ENCODE data around the gene FHDC1. TPM values are rescaled to one million over a fixed set of nuclear protein-coding genes. Genes with fewer than 3 reads are reported as not detected.

The FHDC1 gene
- total RNA-seq, 1 donor from 2014 or later = 1.5 TPM

GRCh38 chr4:153018684-153019083, 82.6 kb downstream of the FHDC1 start:
- DNase-seq (ENCODE audit: low read depth) (no peak), FAIRE-seq (no peak)
- Histone ChIP-seq H3K27ac (ENCODE audit: low read depth, low read length) (no peak overlapping the region), H3K79me2 (ENCODE audit: insufficient read depth, low read length) (no peaks in the 10 kb centered on the region), H3K4me1 (ENCODE audit: insufficient read depth, low read length) (no peaks in the 10 kb centered on the region), H3K9ac (ENCODE audit: low read length) (no peak overlapping the region), H2AFZ (ENCODE audit: low read depth, low read length) (no peak overlapping the region), H3K4me3 (ENCODE audit: insufficient read depth, low read depth, low read length) (no peak overlapping the region), H3K36me3 (ENCODE audit: insufficient read depth, low read length) (no peaks in the 10 kb centered on the region), H3K27me3 (ENCODE audit: insufficient read depth, low read length) (peaks cover 5% of the 10 kb centered on the region), H3K9me3 (ENCODE audit: insufficient read depth, low read depth, low read length) (no peaks in the 10 kb centered on the region), H3K4me2 (ENCODE audit: low read length) (no peak overlapping the region), H4K20me1 (ENCODE audit: insufficient read depth, low read length) (no peaks in the 10 kb centered on the region)
- H3K9me3 Mint-ChIP-seq (ENCODE audit: unreplicated experiment) = peaks cover 6% of the 10 kb centered on the region
- H3K36me3 Mint-ChIP-seq (ENCODE audit: low read depth, unreplicated experiment) = no peaks in the 10 kb centered on the region
- H3K27me3 Mint-ChIP-seq (ENCODE audit: low read depth, unreplicated experiment) = peaks cover 31% of the 10 kb centered on the region
- H3K4me3 Mint-ChIP-seq (ENCODE audit: unreplicated experiment) = no peak overlapping the region
- no peak overlapping the region for H3K27ac Mint-ChIP-seq (ENCODE audit: unreplicated experiment)
- H3K4me1 Mint-ChIP-seq (ENCODE audit: low read depth, unreplicated experiment) = peaks cover 5% of the 10 kb centered on the region
- no peak for TF ChIP-seq CTCF (IDR thresholded peaks at IDR 0.05; ENCODE audit: insufficient read depth, low read depth, low read length)
- TF ChIP-seq EZH2 (IDR thresholded peaks at IDR 0.05; ENCODE audit: insufficient read depth, low read length) = no peak

- FAIRE-seq (no peak), DNase-seq (ENCODE audit: low read depth) (no peak)
- H3K27me3 Mint-ChIP-seq (ENCODE audit: low read depth, unreplicated experiment) = peaks cover 38% of the 10 kb centered on the region
- H3K4me1 ChIP-seq (ENCODE audit: insufficient read depth, low read length) = no peaks in the 10 kb centered on the region
- H2AFZ ChIP-seq (ENCODE audit: low read depth, low read length) = no peak overlapping the region
- H3K4me1 Mint-ChIP-seq (ENCODE audit: low read depth, unreplicated experiment) = no peaks in the 10 kb centered on the region
- no peak overlapping the region for H3K9ac ChIP-seq (ENCODE audit: low read length)
- no peak overlapping the region for H3K4me3 Mint-ChIP-seq (ENCODE audit: unreplicated experiment)
- no peak overlapping the region for H3K4me3 ChIP-seq (ENCODE audit: insufficient read depth, low read depth, low read length)
- H3K27me3 ChIP-seq (ENCODE audit: insufficient read depth, low read length) = peaks cover 5% of the 10 kb centered on the region
- no peaks in the 10 kb centered on the region for H3K79me2 ChIP-seq (ENCODE audit: insufficient read depth, low read length)
- H3K9me3 ChIP-seq (ENCODE audit: insufficient read depth, low read depth, low read length) = no peaks in the 10 kb centered on the region
- TF ChIP-seq EZH2 (IDR thresholded peaks at IDR 0.05; ENCODE audit: insufficient read depth, low read length) (no peak), CTCF (IDR thresholded peaks at IDR 0.05; ENCODE audit: insufficient read depth, low read depth, low read length) (no peak)
- no peaks in the 10 kb centered on the region for H3K36me3 ChIP-seq (ENCODE audit: insufficient read depth, low read length)
- H4K20me1 ChIP-seq (ENCODE audit: insufficient read depth, low read length) = no peaks in the 10 kb centered on the region
- H3K4me2 ChIP-seq (ENCODE audit: low read length) = no peak overlapping the region
- H3K27ac Mint-ChIP-seq (ENCODE audit: unreplicated experiment) = no peak overlapping the region
- no peaks in the 10 kb centered on the region for H3K36me3 Mint-ChIP-seq (ENCODE audit: low read depth, unreplicated experiment)
- peaks cover 6% of the 10 kb centered on the region for H3K9me3 Mint-ChIP-seq (ENCODE audit: unreplicated experiment)
- H3K27ac ChIP-seq (ENCODE audit: low read depth, low read length) = no peak overlapping the region
These were observed 83.8 kb downstream of the FHDC1 start for GRCh38 chr4:153019906-153020305.

DNA sequence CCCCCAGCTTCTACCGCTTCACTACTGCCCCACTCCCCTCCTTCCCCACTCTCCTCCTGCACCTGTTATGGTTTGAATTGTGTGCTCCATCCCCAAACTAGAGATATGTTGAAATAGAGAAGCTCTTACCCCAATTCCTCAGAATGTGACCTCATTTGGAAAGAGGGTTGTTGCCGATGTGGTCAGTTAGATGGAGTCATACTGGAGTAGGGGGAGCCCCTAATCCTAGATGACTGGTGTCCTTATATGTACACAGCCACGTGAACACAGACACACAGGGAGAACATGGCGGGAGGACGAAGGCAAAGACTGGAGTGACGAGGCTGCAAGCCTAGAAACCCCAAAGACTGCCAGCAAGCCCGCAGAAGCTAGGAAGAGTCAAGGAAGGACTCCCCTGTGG, 84.3 kb downstream of the FHDC1 start:
- H3K4me3 Mint-ChIP-seq (ENCODE audit: unreplicated experiment) = no peak overlapping the region
- no peak overlapping the region for H2AFZ ChIP-seq (ENCODE audit: low read depth, low read length)
- no peak overlapping the region for H3K9ac ChIP-seq (ENCODE audit: low read length)
- no peak overlapping the region for H3K27ac ChIP-seq (ENCODE audit: low read depth, low read length)
- H3K4me2 ChIP-seq (ENCODE audit: low read length) = no peak overlapping the region
- H3K4me1 ChIP-seq (ENCODE audit: insufficient read depth, low read length) = no peaks in the 10 kb centered on the region
- peaks cover 6% of the 10 kb centered on the region for H3K9me3 Mint-ChIP-seq (ENCODE audit: unreplicated experiment)
- TF ChIP-seq EZH2 (IDR thresholded peaks at IDR 0.05; ENCODE audit: insufficient read depth, low read length) (no peak), CTCF (IDR thresholded peaks at IDR 0.05; ENCODE audit: insufficient read depth, low read depth, low read length) (no peak)
- DNase-seq (ENCODE audit: low read depth) = no peak
- no peak for FAIRE-seq
- peaks cover 5% of the 10 kb centered on the region for H3K27me3 ChIP-seq (ENCODE audit: insufficient read depth, low read length)
- H3K9me3 ChIP-seq (ENCODE audit: insufficient read depth, low read depth, low read length) = no peaks in the 10 kb centered on the region
- no peaks in the 10 kb centered on the region for H3K36me3 ChIP-seq (ENCODE audit: insufficient read depth, low read length)
- H3K4me3 ChIP-seq (ENCODE audit: insufficient read depth, low read depth, low read length) = no peak overlapping the region
- no peaks in the 10 kb centered on the region for H3K36me3 Mint-ChIP-seq (ENCODE audit: low read depth, unreplicated experiment)
- peaks cover 39% of the 10 kb centered on the region for H3K27me3 Mint-ChIP-seq (ENCODE audit: low read depth, unreplicated experiment)
- no peaks in the 10 kb centered on the region for H3K79me2 ChIP-seq (ENCODE audit: insufficient read depth, low read length)
- no peak overlapping the region for H3K27ac Mint-ChIP-seq (ENCODE audit: unreplicated experiment)
- H4K20me1 ChIP-seq (ENCODE audit: insufficient read depth, low read length) = no peaks in the 10 kb centered on the region
- H3K4me1 Mint-ChIP-seq (ENCODE audit: low read depth, unreplicated experiment) = no peaks in the 10 kb centered on the region

Measured in astrocyte (in vitro differentiated cells and primary cell).